HEK293 (cell line): ENCODE measurements around the gene SLC36A1.

Experiments used
- ATF2 ChIP-seq: fragments of 450-650 bp; formaldehyde crosslinking; IDR thresholded peaks from 2 replicates; pipeline ENCODE4 v1.5.1; 2016; ENCODE audit warnings: missing biosample characterization, missing genetic modification characterization, low read depth
- PATZ1 ChIP-seq: fragments of 450-650 bp; formaldehyde crosslinking; IDR thresholded peaks from 2 replicates; pipeline ENCODE4 v1.5.1; 2016; ENCODE audit warnings: missing biosample characterization, missing genetic modification characterization

- no peak for TF ChIP-seq PATZ1 (tag by site-specific recombination)
- no peak for TF ChIP-seq ATF2 (tag by site-specific recombination)
Measured at GRCh38 chr5:151504006-151504405, 56.6 kb downstream of the SLC36A1 start.
